Hepatic stellate cell (primary cell): Measurements from ENCODE around the gene MNX1.

Source experiments
- DNase-seq: peaks from one replicate; pipeline ENCODE4 v3.0.0; 2011; ENCODE audit warnings: low spot score

Gene MNX1

DNA sequence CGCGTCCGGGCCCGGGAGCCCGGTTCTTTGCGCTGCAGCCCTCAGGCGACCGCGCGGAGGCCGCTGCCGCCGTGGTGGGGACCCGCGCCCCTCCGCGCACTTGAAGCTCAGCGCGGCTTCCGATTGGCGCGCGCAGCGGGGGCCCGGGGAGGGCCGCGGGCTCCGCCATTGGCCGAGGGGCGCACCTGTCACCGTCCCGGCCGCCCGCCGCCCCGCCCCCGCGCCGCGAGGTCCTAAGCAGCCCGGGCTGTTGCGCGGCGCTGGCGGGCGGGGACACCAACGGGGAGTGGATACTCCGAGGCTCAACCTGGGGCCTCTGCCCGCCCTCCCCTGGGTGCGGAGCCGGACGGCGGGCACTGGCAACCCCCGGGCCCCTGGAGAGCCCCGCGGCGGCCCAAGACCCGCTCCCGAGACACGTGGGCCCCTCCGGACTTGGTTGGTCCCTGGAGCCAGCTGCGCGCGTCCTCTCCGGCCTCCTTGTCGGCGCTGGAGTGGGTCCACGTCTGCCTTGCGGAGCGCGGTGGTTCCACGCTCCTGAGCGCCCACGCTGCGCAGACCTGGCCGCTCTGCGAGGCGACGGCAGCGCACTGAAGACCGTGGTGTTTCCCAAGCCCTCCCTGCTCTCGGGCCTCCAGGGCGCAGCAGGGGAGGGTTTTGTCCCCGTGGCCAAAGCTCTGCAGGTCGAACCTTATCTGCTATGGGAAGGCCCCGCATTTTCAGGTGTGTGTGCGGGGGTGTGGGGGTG is at the start of gene MNX1:
Gene MNX1 (minus strand): TSS at position 76 of the 745 bp plus-strand sequence. CDS start 313 bp downstream, outside the sequence.
- DNase-seq = no peak

DNA sequence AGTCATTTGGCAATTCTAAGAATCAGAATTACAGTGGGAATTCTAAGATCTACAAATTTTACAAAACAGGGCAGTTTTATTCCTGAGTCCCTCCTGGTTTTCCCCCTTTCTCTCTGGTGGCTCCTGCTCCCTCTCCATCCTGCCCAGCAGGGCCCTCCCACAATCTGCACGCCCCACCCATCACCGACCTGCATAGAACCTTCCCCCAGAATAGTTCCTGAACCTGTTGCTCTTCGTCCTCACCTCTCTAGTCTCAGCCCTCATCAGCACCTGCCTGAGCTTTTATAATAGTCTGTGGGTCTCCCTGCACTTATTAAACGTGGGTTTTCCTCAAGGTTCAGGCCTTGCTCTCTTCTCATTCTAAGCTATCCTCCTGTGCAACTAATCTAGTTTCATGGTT is 49.1 kb upstream of the MNX1 start:
- DNase-seq = no peak

DNA sequence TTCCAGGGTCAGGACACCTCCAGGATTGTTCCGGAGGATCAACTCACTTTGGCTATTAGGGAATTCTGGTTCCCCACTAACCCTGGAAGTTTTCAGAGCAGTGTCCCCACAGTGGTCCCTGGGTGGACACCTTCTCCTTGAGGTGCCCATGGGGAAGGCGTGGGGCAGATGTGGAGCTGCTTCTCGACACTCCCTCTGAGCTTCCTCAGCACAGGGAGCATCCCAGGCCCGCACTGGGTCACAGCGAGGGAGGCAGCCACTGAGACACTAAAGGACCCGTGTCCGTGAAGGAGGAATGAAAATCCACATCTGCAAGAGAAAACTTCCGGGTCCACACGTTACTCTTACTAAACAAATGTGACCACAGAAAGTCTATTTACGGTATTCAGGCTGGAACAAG is 48.2 kb upstream of the MNX1 start:
- DNase-seq = no peak

DNA sequence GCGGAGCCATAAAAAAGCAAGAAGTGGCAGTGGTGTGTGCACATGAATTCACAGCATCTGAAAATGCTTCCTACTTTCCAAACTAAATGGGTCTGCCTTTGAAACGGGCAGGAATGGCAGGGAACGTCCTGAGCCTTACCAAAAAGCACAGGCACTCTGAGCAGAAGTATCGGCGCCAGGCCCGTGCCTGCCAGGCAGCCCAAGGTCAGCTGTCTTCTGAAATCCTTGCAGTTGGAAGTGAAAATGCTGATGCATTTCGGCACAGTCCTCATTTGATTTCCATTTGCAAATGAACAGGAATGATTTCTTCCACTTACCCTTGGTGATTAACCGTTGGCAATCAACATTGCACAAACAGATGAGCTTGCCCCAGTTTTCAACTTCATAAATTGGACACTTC is 47.6 kb upstream of the MNX1 start:
- DNase-seq = no peak

DNA sequence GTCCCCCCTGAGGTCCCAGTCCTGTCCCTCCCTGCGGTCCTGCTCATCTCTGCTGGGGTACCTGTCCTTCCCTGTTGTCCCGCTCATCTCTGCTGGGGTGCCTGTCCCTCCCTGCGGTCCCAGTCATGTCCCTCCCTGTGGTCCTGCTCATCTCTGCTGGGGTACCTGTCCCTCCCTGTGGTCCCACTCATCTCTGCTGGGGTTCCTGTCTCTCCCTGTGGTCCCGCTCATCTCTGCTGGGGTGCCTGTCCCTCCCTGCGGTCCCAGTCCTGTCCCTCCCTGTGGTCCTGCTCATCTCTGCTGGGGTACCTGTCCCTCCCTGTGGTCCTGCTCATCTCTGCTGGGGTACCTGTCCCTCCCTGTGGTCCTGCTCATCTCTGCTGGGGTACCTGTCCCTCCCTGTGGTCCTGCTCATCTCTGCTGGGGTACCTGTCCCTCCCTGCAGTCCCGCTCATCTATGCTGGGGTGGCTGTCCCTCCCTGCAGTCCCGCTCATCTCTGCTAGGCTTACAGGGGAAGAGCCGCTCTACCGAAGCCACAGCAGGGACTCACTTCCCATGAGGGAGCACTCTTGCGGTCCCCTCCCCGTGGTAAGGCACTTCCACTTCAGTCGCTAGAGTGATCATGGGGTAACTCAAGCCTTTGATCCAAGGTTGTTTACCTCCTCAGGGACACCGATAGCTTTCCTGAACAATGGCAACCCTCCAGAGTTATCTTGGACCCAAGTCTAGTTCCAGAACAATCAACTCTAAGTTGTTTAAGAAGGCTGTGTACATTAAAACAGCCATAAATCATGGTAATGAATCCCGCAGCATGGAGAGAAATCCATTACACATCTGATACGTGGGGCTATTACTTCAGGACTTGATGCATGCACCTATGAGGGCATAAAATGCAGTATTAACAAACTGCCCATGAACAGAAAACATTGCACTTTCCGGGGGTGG is 46.8 kb upstream of the MNX1 start:
- no peak for DNase-seq

DNA sequence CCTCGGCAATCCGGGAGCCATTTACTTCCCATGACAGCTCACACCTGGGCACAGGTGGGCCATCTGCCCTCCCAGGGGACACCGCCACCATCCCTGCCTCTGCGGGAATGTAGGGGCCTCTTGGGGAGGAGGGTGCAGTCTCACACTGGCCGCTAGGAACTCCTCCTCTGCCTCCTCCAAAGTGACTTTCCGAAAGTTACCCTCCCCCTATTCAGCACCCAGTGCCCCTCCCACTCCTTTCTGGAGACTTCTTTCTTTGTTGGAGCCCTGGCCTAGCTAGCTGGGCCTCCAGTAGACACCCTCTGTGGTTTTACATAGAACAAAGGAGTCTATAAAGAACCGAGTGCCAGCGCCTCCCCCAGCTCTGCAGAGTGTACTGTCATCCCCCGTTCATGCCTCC is 45.8 kb upstream of the MNX1 start:
- no peak for DNase-seq

DNA sequence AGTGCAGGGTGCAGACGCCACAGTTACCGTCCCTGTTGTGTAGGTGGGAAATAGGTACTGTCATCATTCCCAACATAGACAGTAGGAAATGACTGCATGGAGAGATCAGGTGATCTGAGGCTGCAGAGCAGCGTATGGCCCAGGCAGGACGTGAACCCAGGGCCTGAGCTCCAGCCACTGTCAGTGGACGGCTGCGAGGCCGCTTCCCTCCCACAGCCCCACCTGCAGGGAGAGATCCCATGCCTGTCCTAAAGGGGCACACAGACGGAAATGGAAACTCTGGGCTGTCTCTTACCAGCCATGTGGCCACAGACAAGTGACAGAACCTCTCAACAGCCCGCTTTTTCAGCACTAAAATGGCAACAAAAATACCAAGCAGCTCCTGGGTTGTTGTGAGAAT is 44.5 kb upstream of the MNX1 start:
- DNase-seq = no peak

DNA sequence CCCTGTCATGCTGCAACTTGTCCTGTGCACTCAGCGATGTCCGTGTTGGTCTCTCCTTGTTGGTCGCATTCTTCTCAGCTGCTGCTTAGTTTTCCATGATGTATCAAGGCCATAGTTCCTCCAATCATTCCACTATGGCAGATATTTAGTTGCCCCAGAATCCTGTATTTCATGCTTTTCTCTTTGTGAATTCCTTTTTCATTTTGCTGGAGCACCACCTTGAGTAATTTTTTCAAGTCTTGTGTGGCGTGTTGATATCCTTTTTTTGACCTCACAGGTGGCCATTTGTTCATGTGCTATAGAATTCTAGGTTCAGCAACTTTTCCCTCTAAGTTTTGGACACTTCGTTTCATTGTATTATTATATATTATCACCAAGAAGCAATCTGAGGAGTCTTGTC is 42.7 kb upstream of the MNX1 start:
- no peak for DNase-seq

DNA sequence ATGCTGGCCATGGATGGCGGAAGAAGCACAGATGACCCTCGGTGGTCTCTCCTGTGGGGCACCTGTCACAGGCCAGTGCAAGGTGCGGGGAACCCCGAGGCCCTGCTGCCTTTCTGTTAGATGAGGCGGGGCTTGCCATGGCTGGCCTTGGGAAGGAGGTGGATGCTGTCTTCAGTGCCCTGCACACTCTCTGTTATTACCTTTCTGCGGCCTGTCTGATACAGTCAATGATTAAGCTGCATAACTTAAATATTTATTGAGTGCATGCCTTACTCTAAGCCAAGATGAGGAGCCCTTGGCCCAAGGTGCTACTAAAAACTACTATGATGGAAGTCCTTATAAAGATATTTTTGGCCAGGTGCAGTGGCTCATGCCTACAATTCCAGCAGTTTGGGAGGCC is 36.7 kb upstream of the MNX1 start:
- no peak for DNase-seq

DNA sequence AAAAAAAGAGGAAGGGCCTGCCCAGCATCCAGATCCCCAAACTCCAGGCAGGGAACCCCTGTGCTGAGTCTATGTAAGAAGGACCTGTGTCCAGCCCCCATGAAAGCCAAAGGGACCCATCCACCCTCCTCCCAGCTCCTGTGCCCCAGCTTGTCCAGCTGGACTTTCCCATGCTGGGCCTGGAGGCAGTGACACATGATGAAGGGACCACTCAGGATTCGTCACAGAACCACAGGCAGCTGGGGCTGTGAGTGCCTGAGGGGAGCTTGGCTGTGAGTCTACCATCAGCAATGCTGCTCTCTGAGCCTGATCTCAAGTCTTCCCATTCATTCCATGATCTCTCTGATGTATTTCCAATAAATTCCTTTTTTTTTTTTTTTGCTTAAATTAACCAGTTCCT is 36.2 kb upstream of the MNX1 start:
- DNase-seq = no peak

DNA sequence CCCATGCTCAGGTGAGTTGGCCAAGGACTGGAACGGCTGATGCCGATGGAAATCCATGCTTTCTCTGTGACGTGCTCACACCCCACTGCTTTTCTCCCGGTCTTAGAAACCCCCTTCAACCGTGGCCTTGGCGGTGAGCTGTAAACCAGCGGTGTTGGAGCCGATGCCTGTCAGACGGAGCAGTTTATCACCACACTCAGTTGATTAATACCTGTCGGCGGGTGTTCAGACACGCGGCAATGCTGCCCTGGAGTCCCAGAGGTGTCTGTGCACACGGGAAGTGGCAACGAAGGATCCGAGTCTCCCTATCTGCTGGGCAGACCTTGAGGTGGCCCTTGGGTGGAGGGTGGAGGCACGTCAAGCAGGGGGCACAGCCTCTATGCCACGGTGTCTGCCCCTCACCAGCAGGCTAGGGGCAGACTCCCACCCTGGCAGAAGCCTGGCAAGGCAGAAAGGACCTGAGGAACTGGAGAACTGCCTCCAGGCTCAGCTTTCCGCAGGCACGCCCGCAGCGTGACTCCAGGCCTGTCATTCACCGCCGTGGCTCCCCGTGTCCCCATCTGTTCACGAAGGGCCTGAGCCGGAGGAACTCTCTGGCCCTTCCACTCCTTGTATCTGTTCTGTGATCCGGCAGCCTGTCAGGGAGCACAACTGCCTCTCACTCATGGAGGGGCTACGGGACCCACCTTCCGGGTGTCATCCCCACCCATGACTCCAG is 34.6 kb upstream of the MNX1 start:
- no peak for DNase-seq

DNA sequence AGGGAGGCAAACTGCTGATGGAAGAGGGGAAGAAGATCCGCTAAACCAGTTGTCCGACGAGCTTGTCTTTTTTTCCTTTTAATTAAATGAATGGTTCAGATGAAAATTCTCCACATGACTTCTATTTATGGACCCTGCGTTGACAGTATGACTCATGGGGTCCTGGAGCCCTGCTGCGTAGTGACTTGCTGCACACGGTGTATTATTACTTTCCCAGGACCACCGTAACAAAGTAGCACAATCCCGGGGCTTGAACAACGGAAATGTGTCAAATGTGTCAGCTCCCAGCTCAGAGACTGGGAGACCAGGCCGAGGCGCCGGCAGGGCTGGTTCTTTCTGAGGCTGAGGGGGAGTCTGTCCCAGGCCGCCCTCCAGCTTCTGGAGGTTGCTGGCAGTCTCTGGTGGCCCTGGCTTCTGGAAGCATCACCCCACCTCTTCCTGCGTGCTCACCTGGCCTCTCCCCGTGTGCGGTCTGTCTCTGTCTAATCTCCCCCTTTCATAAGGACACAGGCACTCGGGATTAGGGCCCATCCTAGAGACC is 33.8 kb upstream of the MNX1 start:
- DNase-seq = no peak

DNA sequence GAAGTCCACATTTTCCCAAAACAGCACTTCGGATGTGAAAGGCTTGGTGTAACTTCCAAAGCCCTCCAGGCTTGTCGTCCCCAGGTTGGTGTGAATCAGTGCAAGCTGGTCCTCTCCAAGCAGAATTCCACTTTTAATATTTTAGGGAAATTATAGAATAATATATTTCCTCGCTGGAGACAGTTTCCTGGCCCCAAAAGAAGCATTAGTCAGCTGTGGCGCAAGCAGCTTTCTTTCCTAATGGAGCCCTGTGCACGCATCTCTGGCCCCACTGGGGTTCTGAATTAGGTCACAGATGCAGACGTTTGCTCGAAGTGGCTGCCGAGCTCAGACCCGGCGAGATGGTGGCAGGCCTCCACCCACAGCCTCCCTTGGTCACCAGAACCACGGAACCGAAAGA is 33.3 kb upstream of the MNX1 start:
- DNase-seq = peak; percentile 41

DNA sequence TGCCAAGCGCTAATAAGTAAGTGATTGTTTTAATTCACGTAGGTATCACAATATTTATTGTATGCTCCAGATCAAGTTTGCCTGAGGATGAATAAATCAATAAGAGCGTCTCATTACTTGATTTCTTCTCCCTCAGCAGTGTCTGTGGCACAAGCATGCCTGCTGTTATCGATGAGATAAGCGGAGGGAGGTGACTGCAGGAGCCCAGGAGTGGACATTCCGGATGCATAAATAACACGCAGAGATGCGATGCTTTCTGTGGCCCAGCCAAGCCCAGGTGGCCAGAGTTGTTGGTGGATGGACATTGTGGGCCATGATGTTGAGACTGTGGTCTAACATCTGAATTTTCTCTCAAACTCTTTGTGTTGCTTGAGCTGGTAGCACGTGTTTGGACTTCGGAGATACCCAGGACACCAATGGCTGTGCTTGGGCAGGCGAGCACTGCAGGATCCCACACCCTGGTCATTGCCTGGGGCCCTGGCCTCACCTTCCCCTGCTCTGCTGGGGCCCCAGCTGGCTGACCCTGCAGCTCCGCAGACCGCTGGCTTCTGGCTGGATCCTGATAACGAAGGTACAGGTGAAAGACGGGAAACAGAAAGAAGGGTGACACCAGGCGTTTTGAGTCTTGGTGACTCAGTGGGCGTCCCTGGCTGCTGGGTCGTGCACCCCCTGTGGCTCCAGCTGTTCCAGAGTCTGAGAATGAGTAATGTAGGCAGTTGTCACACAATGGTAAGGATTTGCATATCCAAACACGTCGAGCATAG is 31.2 kb upstream of the MNX1 start:
- DNase-seq = no peak

DNA sequence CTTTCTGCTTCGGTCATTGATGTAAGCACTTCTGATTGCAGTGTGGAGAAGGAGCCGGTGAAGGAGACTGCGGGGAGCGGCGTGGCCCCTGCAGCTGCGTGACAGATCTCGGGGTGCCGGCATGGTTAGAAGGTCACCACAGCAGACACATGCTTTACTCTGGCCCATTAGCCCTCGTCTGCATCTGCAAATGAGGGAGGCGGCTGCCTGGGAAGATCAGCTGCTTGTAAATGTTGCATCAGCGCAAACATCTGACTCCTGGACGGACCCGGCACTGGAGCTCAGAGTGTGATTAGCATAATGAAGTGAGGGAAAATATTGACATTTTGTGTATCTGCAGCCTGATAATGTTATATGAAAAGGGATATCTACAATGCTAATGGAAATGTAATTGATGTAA is 30.5 kb upstream of the MNX1 start:
- no peak for DNase-seq

DNA sequence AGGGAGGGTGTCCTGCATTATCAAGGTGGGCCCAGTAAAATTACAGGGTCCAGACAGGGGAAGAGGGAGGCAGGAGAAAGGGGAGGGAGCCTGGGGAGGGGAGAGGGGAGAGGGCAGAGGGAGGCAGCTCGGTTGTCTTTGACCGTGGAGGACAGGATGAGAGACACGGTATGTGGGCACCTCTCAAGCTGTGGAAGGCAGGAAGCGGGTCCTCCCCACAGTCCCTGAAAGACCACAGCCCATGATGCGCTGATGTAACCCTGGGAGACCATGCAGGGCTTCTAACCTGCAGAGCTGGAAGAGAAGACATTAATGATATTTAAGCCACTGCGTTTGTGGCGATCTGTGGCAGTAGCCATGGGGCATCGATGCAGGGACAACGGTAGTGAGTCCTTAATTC is 27.2 kb upstream of the MNX1 start:
- DNase-seq = no peak

DNA sequence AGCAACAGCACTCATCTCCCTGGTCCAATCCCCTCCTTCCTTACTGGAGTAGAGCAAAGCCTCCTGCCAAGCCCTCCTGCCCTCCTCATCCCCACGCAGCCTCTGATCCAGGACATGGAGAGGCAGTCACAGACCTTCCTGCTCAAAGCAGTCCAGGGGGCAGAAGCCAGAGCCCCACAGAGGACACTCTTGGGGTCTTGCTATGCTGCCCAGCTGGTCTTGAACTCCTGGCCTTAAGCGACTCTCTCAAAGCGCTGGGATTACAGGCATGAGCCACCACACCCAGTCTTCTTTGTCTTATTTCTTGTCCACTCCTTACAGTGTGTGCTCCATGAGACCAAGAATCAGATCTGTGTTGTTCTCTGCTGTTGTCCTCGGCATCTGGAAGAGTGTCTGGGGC is 26.6 kb upstream of the MNX1 start:
- no peak for DNase-seq

DNA sequence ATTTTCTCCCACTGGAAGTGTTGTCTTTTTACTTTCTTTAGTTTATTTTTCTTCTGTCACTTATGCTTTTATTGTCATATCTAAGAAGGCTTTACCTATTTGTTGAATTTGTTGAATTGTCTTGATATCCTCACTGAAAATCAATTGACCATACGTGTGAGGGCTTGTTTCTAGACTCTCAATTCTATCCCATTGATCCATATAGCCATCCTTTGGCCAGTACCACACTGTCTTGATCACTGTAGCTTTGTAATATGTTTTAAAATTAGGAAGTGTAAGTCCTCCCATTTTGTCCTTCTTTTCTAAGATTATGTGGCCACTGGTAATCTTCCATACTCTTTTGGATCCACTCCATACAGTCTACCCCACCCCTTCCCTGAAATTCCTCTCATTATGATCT is 25.5 kb upstream of the MNX1 start:
- DNase-seq = no peak

DNA sequence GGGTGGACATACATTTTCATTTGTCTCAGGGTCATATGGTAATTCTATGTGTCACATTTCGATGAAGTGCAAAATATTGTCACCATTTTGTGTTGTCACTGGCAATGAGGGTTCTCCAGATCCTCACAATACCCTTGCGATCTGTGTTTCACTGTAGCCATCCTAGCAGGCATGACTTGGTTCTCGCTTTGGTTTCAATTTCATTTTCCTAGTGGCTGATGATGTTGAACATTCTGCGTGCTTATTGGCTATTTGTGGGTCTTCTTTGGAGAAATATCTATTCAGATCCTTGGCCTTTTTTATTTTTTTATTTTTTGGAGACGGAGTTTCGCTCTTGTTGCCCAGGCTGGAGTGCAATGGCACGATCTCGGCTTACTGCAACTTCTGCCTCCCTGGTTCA is 24.8 kb upstream of the MNX1 start:
- no peak for DNase-seq

DNA sequence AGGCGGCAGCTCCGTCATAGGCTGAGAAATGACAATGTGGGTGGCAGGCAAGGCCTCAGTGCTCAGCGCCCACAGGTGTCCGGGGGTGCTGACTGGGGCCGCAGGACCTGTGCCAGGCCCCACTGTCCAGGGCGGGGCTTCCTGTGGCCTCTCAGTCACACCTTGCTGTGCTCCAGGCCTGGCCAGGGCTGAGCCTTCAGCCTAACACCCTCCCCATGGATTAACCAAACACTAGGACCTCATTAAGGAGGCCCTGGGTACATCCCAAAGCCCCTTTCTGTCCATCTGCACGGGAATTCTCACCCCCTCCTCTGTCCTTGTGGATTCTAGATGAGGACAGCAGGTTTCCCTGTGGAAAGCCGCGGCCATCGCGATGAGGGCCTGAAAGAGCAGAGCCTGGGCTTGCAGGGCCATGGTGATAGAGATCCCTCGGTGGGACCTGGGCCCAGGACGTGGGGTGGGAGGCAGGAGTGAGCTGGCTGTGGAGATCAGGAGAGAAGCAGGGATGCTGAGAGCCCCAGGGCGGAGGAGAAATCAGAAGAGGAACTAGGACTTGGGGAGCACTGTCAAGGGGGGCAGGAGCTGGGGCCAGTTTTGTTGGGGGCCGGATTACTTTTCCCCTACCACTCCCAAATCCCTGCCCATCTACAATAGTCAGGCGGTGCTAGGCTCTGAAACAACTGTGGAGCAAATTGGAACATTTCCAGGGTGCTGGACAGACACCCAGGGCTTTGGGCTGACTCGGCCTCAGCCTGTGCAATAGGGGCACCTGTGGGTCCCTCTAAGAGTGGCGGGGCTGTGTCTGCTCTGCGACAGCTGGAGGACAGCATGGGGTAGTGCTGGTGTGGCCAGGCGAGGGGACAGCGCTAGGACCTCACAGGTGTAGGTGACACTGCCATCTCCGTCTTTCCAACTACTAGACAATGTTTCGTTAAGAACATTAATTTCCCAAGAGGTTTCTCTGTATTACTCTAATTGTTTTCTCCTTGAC is 23.3 kb upstream of the MNX1 start:
- DNase-seq = no peak
